Renal cortical epithelial cell (primary cell): Measurements from ENCODE around the gene TMEM272. TPM values are rescaled to one million over a fixed set of nuclear protein-coding genes. Genes with fewer than 3 reads are reported as not detected.

ENCODE experiments used
- DNase-seq: peaks from one replicate; pipeline ENCODE4 v3.0.0-alpha.2; 2011; ENCODE audit warnings: low read depth
- total RNA-seq: library from RNA; depleted of rRNA; stranded (reverse); fragments of >200 nt; gene quantifications from 2 replicates; pipeline ENCODE4 v1.2.3, GENCODE V29; 2014

TMEM272 gene, protein sequence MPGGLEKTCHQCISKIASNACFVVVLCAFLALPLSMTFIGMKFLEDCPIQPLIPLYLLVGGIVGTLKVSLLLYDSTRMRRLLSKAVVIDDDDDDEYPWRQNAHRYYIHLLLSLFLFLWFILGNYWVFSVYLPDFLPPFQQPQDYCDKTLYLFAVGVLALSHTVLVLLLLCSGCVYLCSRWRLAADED
- not detected in 2 replicates for total RNA-seq

DNA sequence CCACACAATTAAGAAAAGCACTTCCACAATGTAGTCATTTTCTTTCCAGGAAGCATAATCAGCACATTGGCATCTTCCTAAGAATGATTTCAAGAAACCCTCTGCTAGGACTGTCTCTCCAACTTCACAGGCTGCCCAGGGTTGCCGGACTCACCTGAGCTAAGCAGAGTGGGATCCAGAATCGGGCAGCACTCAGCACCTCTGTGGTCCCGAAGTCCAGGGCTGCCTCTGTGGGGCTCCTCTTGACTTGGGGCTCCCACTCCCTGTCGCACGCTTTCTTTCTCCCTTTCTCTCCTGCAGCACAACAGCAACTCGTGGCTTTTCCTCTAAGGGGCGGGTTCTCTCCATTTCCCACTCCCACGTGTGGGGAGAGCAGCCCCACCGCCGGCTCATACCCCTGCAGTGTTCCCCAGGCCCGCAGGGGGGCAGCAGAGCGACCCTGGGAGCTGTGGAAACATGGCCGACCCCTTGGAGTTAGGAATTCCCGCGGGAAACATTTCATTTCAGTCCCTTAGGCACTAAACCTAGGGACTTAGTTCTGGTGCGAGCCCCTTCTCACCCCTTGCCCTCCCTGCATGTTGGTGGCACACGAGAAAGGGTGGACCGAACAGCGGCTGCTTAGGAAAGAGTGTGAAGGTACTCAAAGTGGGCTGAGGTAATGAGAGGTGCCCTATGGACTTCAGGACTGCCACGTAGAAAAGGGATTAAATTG, at the start of gene TMEM272:
TMEM272 (minus strand) TSS at position 316 of the 712 bp plus-strand sequence. CDS start 6,647 bp downstream, outside the sequence.
- peak; percentile 27 for DNase-seq

DNA sequence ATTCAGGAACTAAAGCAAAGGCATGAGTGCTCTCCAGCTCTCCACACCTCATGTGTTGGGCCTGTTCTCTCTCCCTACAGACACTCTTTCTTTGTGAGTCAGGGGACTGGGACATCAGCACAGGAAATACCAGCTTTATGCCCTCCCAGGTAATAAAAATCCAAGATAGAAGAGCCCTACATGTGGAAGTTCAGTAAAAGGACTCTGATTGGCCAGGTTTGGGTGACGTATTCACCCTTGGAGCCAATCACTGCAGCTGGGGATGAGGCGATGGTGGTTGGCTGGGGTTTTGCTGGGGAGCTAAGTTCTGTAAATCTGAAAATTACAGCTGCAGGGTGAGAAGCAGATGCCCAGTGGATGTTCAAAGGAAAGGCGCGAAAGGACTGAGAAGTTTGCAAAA, 49.3 kb upstream of the TMEM272 start:
- no peak for DNase-seq

DNA sequence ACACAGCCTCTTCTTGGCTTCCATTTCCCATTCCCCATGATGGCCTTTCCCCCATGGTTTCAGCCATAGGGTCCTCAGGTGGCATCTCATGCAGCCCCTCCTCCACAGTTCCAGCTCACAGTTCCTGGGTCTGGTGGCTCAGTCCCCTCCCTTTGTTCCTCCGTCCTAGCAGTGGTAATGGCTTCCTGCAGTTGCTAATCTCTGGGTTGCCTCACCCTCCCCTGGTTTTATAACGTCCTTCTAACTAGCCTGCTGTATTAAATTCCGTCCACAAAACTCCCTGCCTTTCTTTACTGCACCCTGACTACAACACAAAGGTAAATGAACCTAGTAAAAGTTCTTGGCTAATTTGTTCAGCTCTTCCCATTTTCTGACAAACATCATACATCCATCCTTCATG, 47.7 kb upstream of the TMEM272 start:
- no peak for DNase-seq

DNA sequence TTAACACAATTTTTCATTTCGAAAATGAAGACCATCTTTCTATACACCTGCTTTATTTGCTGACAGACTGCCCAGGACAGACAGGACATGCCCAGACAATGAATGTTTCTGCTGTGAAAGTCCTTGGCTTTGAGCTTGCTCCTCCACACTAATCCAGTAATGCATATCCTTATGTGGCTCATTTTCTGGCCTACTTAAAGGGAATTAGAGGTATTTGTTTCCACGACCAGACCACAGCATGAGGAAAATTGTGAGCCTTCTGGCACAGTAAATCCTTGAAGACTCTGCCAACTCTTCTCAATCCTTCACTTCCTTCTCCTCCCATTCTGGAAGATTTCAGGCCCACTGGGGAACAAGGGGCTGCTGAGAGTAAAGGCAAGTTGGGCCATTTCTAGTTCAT, 42.5 kb upstream of the TMEM272 start:
- DNase-seq = no peak

DNA sequence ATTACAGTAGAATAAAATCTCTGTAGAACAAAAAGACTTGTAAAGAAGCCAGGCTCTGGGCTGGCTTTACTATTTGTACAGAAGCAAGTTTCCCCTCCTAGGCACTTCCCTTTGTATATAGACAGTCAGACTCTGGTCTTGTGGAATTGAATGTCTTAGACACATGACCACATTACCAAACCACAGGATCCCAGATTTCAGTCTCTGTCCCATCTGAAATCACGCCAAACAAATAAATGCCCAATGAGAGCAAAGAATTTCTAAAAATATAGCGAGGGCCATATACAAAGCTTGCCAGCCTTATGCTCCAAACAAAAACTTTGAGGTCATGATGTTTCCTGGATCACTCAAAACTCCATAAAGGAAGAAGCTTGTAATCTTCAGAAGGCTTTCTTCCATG, 40.7 kb upstream of the TMEM272 start:
- no peak for DNase-seq

DNA sequence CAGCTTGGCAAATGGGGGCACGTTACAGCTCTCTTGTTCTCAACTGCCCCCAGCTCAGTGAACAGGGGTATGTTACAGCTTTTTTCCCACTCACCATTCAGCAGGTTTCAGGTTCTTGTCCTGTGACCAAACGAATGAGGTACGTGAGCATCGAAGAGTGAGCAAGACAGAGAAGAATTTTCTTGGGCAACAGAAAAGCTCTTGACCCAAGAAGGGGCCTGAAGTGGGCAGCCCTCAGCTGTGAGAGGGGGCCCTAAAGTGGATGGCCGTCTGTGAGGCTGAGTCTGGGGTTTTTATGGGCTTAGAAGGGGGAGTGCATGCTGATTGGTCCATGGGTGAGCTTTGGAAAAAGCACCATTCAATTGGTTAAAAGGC, 38.2 kb upstream of the TMEM272 start:
- DNase-seq = no peak

DNA sequence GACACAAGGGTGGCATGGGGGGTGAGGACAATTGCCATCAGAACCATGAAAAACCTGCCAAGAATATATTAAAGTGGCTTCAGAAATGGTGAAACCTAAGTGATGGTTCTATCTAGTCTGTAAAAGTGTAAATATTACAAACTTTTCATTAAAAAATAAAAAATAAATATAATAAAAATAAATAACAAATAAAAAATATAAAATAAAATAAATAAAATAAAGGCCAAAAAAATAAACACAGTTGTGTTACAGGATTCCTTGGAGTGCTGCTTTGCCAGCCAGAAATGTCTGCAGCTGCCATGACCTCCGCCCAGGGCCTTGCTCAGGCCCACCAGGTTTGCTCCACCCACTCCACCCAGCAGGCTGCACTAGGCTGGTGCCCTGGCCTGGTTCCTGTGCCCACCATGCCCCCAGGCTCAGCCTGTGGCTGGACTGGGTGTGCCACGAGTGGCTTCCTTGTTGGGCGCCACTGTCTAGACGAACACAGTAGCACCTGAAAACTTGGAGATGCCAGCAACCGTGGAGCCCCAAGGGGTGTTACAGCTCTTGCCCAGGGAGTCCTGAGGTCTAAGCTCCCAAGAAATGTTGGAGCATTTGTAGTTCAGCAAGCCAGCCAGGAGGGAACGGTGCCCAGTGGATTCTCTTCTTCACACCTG, 37.7 kb upstream of the TMEM272 start:
- DNase-seq = no peak

DNA sequence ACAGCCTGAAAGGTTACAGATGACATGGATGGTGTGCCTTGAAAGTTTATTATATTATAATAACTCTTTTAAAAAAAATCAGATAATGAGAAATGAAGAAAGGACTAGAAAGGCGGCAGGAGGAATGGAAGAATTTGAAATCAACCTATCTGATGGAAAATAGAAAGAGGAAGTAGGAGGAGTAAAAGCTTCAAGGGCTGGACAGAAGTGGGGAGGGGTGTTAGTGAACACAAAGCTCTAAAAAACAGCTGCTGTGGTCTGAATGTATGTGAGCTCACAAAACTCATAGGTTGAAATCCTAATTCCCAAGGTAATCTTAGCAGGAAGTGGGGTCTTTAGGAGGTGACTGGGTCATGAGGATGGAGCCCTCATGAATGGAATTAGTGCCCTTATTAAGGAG, 36.3 kb upstream of the TMEM272 start:
- DNase-seq = no peak

DNA sequence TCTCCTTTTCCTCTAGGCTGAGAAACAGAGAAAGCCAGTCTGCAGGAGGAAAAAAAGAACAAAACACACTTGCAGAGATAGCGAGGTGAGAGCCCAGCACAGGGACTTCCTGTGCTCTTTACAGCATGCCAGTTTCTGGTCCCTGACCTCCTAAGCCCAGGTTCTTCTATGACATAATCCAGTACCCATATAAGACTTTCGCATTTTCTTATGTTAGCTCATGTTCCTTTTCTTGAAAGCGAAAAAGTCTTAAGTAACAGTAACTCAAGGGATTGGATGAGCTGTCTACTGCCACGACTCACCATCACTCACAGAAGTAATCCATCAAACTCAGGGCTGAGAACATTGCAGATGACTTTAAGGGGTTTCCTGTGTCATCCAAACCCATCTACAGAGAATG, 34.2 kb upstream of the TMEM272 start:
- no peak for DNase-seq

DNA sequence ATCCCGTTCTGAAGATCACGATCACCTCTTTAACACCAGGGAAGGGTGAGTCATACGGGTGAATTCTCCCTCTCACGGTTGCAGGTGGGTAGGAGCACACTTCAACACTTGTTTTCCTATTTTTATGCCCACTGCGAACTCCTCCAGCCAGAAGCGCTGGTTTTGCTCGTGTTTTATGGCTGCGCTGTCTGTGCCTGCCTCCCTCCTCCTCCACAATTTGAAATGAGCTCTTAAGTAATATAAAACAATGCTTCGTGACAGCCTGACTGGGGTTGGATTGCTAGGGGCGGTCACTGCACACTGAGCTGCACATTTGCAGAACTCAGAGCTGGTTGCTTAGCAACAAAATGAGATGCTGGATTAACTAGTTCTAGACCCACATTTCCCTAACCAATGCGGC, 29.7 kb upstream of the TMEM272 start:
- peak; percentile 12 for DNase-seq

DNA sequence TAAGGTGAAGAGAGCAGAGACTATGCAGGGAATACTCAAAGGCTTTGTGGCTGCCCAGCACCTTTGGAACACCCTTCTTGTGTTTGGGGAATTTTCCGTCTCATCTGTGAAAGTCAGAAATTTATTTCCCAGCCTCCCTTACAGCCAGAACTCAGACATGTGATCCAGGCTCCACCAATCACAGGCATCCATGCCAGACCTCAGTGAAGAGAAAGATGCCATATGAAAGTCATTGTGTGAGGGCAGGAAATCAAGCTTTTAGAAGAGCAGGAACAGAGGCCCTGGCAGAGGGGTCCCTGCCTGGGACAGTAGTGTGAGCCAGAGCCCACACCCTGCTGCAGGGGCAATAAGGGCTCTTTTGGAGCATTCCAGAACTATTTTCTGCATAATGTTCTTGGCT, 28.9 kb upstream of the TMEM272 start:
- DNase-seq = no peak

DNA sequence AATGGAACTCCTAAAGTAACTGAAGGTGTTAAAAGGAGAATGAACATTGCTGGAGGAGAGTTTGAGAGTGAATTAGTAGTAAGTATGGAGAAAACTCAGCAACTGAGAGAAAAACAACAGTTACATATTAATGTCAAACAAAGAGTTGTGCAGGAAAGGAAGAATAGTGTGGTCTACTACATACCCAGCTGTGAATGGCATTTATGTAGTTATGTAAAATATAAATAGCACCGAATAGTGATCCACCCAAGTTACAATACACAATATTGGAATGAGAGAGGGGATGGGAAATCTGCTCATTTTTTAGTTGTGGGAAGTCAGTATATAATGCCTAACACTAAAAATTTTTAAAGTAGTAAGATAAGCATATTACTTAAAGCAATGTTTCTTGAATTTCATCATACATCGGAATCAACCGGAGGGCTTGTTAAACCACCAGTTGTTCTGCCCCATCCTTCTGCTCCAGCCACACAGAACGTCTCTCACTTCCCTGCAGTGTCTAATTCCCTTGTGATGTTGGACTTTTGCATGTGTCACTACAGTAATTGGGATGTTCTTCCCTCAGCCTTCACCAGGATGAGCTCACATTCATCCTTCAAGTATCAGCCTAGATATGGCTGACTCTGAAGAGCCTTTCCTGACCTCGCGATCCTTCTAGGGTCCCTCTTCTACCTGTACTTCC, 28.3 kb upstream of the TMEM272 start:
- DNase-seq = no peak

DNA sequence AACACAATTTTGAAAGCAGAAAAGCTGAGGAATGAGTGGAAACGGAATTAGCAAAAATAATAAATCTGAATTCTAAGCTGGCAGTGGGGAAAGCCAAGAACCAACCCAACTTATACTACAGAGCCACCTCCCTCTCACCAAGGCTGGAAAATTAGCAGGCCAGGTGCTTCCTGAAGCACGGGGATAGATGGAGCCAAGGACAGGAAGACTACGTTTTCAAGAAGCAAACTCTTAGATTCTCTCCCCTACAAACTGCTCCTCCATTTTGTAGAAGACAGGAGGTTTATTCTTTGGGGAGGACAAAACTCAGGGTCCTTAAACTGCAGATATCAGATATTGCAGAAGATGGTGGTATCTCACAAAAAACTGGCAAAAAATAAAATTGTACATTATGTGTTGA, 25.6 kb upstream of the TMEM272 start:
- no peak for DNase-seq

DNA sequence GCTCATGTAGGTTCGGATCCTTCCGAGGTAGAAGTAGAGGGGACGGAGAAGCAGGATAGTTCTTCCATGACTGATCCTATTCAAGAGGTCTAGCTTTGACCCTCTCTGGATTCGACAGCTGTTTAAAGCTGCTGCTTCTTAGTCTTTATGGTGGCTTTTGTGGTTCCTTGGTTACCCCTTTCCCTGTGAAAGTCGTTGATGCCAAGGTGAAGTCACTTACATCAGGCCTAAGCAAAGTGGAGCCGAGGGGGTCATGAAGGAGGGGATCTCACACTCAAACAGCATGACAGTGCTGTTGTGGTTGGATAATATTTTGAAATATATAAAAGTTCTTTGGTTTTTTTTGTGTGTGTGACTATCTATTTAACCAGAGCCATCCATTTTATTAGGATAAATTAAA, 24.9 kb upstream of the TMEM272 start:
- DNase-seq = no peak

DNA sequence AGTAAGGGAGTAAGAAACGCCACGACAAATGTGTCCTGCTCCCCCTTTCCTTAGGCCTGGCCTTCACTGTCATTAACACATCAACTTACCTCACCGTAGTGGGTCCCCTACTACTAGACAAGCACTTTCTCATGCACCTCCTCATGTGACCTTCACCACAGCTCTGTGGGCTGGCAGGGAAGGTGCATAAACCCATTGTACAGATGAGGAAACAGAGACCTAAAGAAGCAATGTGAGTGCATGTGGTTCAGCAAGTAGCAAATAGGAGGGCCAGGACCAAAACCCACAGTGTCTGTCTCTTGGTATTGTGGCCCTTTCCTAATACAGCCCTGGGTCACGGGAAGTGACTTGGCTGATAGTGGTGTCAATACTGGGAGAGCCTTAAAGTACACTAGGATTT, 22.1 kb upstream of the TMEM272 start:
- no peak for DNase-seq

DNA sequence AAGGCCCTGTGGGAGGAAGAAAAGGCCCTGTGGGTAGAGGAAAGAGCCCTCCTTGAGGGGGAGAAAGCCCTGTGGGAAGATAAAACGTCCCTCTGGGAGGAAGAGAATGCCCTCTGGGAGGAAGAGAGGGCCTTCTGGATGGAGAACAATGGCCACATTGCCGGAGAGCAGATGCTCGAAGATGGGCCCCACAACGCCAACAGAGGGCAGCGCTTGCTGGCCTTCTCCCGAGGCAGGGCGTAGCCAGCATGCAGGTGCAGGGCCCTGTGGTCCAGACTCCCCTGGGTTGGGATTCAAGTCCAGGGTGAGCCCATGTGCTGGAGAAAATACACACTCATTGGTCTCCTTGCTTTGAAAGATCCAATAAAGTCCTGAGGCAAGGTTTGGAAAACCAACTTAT, 20.9 kb upstream of the TMEM272 start:
- DNase-seq = no peak

DNA sequence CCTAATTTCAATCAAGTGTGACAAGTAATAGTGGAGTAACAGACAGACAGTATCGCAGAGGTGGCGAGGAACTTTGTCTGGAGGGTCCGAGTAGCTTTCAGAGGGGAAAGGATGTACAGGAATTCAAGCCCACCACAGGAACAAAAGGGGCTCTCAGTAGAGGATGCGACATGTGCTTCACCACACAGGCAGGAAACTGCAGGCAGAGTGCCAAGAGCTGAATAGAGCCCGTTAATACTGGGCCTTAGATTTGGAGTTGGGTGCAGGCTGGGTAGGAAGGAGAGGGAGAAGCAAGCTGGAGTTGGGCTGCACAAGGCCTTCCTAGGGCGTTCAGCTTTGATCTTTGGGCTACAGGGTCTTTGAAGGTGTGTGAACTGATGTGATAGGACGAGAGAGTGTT, 18.0 kb upstream of the TMEM272 start:
- DNase-seq = no peak

DNA sequence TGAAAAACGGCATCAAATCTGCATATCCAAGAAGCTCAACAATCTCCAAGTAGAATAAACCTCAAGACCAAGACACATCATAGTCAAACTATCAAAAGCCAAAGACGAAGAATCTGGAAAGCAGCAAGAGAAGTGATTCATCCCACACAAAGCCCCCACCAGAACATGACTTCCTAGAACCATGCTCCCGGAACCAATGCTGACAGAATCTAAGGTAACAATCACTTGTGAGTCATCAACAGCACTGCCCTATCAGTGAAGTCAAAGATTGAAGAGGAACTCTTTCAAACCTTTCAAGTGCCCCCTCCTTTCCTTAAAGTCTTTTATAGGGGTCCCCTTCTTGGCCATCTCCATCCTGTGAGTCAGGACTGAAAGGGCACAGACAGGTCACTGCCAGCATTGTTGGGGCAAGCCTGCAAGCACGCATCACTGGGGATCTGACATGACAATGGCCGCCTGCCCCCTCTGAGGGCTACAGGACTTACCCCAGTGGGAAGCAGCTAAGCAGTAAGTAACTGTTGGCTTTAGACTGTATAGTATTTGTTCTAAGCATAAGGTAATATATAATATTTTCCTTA, 16.8 kb upstream of the TMEM272 start, which contains the start of gene CCDC70:
CCDC70 (plus strand) TSS at position 247 of the 578 bp plus-strand sequence. CDS start 3,443 bp downstream, outside the sequence.
- DNase-seq = peak; percentile 82

DNA sequence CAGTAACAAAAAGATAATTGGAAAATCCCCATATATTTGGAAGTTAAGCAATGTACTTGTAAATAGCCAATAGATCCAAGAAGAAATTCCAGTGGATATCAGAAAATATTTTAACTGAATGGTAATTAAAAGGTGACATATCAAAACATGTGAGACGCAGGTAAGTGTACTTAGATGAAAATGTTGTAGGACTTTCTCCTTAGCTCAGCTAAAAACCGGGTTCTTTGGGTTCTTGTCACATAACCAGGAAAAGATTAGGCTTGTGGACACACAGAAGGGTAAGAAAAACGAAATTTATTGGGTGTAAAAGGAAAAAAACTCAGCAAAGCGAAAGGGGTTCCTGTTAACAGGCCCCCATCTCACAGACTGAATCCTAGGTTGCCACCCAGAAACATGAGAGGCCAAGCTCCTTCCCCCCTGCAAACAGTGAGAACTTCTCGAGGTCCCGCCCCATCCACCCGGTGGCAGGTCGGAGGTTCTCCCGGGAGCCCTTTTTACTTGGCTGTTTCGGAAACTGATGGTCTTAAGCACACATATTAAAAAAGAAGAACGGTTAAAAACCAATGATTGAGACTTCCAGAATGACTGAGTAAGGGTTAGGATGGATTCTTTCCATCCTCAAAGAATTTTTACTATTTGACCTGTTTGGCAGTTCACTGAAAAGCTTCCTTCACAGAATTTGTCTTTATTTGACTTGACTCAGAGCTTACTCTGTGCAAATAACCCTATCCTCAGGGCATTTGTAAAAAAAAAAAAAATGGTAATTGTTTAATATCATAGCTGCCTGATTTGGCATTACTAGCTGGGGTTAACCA, 13.7 kb upstream of the TMEM272 start:
- peak; percentile 11 for DNase-seq

DNA sequence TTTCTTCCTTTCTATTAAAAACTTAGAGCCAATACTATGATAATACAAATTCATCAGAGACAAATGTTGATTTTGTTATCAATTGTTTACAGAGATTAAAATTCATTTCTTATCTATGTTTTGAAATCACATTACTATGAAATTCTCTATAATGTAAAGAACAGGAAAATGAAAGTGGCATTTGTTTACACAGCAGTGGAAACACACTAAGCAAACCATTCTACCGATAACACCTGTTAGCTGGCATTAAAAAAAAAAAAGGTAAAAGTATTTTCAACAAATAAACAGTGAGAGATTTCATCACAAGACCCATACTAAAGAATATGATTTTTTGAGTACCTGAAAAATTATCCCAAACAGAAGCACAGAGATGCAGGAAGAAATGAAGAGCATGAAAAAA, 12.0 kb upstream of the TMEM272 start:
- no peak for DNase-seq

DNA sequence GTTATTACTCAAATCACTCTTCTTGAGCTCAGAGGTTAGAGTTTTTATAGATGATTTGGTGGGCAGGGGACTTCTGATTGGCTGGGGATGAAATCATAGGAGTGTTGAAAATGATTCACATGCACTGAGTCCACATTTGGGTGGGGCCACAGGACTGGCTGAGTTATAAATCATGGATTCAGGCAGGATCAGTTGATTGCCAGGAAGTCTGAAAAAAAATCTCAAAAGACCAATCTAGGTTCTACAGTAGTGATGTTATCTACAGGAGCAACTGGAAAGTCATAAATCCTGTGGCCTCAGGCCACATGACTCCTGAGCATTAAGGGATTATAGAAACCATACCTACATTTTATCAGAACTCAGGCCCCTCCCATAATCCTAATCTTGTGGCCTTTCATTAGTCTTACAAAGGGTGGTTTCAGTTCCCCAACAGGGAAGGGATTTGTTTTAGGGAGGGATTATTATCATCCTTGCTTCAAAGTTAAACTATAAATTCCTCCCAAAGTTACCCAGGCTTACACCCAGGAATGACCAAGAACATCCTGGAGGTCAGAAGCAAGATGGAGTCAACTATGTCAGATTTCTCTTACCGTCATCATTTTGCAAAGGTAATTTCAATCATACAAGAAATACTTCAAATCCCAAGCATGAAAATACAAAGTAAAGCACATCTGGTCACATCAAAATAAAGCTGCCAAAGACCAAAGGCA, 11.2 kb upstream of the TMEM272 start:
- no peak for DNase-seq
